GM21360 (cell line): ENCODE data around the gene CRAT.

Source experiments
- ATAC-seq: cut with Tn5 transposase; IDR thresholded peaks from one replicate; pipeline ENCODE4 v1.9.1; 2021; ENCODE audit warnings: mild to moderate bottlenecking, moderate library complexity; ENCODE audit not compliant: unreplicated experiment

The CRAT gene

GRCh38 chr9:129068110-129068509 is 42.5 kb downstream of the CRAT start:
- ATAC-seq, result no peak

DNA sequence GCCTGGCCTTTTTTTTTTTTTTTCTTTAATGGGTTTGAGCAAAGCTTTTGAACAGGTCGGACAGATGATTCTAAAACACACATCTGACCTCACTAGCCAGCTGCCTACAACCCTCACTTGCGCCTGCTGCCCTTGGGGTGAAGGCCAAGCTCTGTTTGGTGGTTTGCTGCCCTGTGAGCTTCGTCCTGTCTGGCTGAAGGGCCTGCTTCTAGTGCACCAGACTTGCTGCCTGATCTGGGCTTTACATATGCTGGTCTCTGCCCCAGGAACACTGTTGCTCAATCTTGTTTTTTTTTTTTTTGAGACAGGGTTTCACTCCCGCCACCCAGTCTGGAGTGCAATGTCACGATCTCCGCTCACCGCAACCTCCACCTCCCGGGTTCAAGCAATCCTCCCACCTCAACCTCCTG is 46.1 kb downstream of the CRAT start:
- ATAC-seq, result no peak

DNA sequence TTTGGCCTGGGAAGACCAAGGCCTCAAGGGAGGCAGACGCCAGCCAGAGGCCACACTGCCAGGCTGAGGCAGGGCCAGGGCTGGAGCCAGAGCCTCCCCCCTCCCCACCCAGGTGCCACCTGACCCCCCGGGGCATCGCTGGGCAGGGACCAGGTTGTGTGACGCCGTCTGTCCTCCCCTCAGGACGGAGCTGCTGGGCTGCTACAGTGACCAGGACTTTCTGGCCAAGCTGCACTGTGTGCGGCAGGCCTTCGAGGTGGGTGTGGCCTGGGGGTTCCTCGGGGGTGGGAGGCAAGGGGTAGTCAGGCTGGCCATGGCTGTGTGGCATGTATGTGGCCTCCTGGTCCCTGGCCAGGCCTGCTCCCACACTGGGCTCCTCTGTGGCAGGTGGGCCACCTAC is 47.5 kb downstream of the CRAT start:
- no peak for ATAC-seq

DNA sequence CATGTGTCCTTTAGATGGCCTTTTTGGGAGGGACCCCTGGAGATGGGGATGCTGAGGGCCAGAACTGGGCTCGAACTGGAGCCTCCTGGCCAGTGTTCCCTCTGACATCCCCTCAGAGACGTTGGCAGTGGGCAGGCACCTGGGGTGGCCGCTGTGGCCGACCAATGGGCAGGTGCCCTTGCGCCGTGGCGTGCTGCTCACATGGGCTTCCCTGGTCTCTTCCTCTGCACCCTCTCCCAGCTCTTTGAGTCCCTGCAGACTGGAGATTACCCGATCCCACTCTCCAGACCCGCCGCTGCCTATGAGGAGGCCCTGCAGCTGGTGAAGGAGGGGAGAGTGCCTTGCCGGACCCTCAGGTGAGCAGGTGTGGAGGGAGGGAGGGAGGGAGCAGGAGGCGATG is 49.6 kb downstream of the CRAT start:
- ATAC-seq, result no peak

GRCh38 chr9:129059796-129060785 is 50.5 kb downstream of the CRAT start:
- no peak for ATAC-seq

DNA sequence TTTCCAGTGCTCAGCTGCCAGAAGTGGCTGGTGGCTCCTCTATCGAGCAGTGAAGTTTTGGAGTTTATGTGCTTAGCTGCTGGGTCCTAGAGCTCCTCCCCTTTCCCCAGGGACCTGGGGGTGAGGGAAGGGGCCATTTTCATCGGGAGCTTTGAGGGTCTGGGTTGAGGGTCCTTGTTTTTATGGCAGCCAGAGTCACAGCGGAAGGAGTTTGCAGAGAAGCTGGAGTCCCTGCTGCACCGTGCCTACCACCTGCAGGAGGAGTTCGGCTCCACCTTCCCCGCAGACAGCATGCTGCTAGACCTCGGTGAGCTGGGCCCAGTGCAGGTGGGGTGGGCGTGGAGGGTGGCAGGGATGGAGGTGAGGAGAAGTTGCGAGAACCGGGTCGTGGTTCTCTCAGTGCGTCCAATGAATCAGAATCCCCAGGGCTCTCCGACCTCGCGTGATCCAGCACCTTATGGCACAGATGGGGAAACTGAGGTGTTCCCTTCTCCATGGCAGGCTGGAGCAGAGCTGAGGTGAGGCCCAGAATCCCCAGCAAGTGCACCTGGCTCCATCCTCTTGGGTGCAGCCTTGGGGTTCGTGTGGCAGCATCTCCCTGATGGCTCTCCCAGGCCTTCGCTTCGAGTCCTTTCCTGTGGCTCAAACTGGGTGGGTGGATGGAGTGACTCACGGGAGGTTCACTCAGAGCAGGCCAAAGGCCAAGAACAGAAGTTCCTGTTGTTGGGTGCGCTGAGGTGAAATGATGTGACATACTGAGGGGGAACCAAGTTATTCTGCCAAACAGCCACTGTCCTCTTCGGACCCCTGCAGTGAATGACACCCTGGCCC is 51.4 kb downstream of the CRAT start:
- ATAC-seq, result no peak

DNA sequence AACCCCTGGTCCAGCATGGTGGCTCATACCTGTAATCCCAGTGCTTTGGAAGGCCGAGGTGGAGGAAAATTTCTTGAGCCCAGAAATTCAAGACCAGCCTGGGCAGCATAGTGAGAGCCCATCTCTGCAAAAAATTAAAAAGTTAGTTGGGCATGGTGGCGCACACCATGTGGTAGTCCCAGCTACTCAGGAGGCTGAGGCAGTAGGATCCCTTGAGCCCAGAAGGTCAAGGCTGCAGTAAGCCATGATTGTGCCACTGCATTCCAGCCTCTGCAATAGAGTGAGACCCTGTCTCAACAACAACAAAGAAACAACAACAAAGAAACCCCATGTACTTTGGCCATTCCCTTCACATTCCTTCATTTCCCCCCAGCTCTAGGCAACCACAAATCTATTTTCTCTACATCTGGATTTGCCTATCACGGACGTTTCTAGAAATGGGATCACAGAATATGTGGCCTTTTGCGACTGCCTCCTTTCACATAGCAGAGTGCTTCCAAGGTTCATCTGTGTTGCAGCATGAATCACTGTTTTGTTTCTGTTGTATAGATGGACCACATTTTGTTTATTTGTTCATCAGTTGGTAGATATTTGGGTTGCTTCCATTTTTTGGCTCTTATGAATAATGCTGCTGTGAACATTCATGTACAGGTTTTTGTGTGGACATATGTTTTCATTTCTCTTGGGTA is 56.3 kb downstream of the CRAT start:
- no peak for ATAC-seq

GRCh38 chr9:129053020-129053419 is 57.6 kb downstream of the CRAT start:
- no peak for ATAC-seq

DNA sequence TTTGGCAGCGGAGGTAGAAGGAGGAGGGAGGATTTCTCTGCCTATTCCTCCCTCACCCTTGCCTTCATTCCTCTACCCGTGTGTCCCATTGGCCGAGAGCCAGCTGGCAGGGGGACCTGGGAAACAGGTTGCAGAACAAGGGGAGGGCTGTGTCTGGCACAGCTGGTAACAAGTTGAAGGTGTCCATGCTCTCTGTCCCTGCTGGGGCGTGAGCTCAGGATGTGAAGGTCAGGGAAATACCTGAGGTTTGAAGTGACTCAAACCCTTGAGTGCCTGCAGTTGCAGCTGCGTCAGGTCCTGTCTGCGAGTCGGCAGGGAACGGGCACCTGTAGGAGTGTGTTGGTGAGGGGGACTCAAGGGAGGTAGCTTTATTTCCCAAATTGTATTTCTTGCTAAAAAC is 58.0 kb downstream of the CRAT start:
- no peak for ATAC-seq
